ENCODE results near the gene CDHR3. TPM values are rescaled to one million over a fixed set of nuclear protein-coding genes. Genes with fewer than 3 reads are reported as not detected.

The CDHR3 gene
- total and polyA plus RNA-seq, 4 donors, result 1.0 to 10.5 (median 1.8) TPM

- whole genome bisulfite sequencing, result 94% methylated on average over 1 of the region's 1 CpG
Observed at GRCh38 chr7:105924945-105925344, 38.1 kb upstream of the CDHR3 start.

GRCh38 chr7:105926131-105926530, 36.9 kb upstream of the CDHR3 start:
- TF ChIP-seq GABPA (IDR thresholded peaks at IDR 0.05 in 1 of 2, conservative IDR thresholded peaks at IDR 0.05 in 1 of 2), result no peak
- TF ChIP-seq EGR1 (IDR thresholded peaks at IDR 0.05; ENCODE audit: low read depth in 2 of 2), result no peak
- no peak for TF ChIP-seq YY1 (IDR thresholded peaks at IDR 0.05)
- TF ChIP-seq JUND (IDR thresholded peaks at IDR 0.05), result no peak
- no peak for TF ChIP-seq SP1 (IDR thresholded peaks at IDR 0.05)
- no peak for TF ChIP-seq FOXA1 (IDR thresholded peaks at IDR 0.05)
- TF ChIP-seq RAD21 (IDR thresholded peaks at IDR 0.05), result no peak
- TF ChIP-seq REST (IDR thresholded peaks at IDR 0.05), result no peak
- no peak for TF ChIP-seq HNF4A (conservative IDR thresholded peaks at IDR 0.05)
- no peak for TF ChIP-seq ZBTB33 (IDR thresholded peaks at IDR 0.05)
- no peak for TF ChIP-seq CTCF (IDR thresholded peaks at IDR 0.05; ENCODE audit: low read depth, low read length, missing input control)
- no peak for TF ChIP-seq NR2F2 (IDR thresholded peaks at IDR 0.05)
- TF ChIP-seq RXRA (IDR thresholded peaks at IDR 0.05), result no peak
- no peak for TF ChIP-seq TAF1 (conservative IDR thresholded peaks at IDR 0.05)
- no peak for TF ChIP-seq FOXA2 (IDR thresholded peaks at IDR 0.05)
- H3K4me1 ChIP-seq (ENCODE audit: control insufficient read depth in 4 of 4, insufficient read depth in 4 of 4, low read length in 3 of 4), result no peaks in the 10 kb centered on the region
- no peak overlapping the region for H3K4me3 ChIP-seq (ENCODE audit: low read depth in 1 of 3, low read length in 3 of 3)
- H3K9me3 ChIP-seq (ENCODE audit: control insufficient read depth in 4 of 4, low read length in 3 of 4), result peaks cover 0 to 3% (median 0%) of the 10 kb centered on the region in 4 donors
- H3K27me3 ChIP-seq (ENCODE audit: control insufficient read depth in 4 of 4, insufficient read depth in 4 of 4, low read length in 3 of 4), result no peaks in the 10 kb centered on the region
- H3K9ac ChIP-seq (ENCODE audit: low read depth in 1 of 2, low read length in 2 of 2), result no peak overlapping the region
- 65% methylated on average over 3 of the region's 3 CpGs for whole genome bisulfite sequencing
- peaks cover 0 to 5% (median 2%) of the 10 kb centered on the region in 4 donors for H3K36me3 ChIP-seq (ENCODE audit: control insufficient read depth in 4 of 4, insufficient read depth in 3 of 4, low read depth in 1 of 4, low read length in 3 of 4)
- H3K27ac ChIP-seq (ENCODE audit: low read depth in 1 of 2, low read length in 2 of 2), result no peak overlapping the region
- DNase-seq (ENCODE audit: low spot score), result no peak

More at GRCh38 chr7:105924945-105925344, 38.1 kb upstream of the CDHR3 start:
- peaks cover 0 to 3% (median 0%) of the 10 kb centered on the region in 4 donors for H3K9me3 ChIP-seq (ENCODE audit: control insufficient read depth in 4 of 4, low read length in 3 of 4)
- no peak for DNase-seq (ENCODE audit: low spot score)
- peaks cover 0 to 5% (median 2%) of the 10 kb centered on the region in 4 donors for H3K36me3 ChIP-seq (ENCODE audit: control insufficient read depth in 4 of 4, insufficient read depth in 3 of 4, low read depth in 1 of 4, low read length in 3 of 4)
- no peaks in the 10 kb centered on the region for H3K27me3 ChIP-seq (ENCODE audit: control insufficient read depth in 4 of 4, insufficient read depth in 4 of 4, low read length in 3 of 4)
- H3K9ac ChIP-seq (ENCODE audit: low read depth in 1 of 2, low read length in 2 of 2), result no peak overlapping the region
- H3K4me1 ChIP-seq (ENCODE audit: control insufficient read depth in 4 of 4, insufficient read depth in 4 of 4, low read length in 3 of 4), result no peaks in the 10 kb centered on the region
- H3K27ac ChIP-seq (ENCODE audit: low read depth in 1 of 2, low read length in 2 of 2), result no peak overlapping the region
- no peak for TF ChIP-seq RAD21 (IDR thresholded peaks at IDR 0.05)
- no peak for TF ChIP-seq GABPA (IDR thresholded peaks at IDR 0.05 in 1 of 2, conservative IDR thresholded peaks at IDR 0.05 in 1 of 2)
- no peak for TF ChIP-seq MAX (IDR thresholded peaks at IDR 0.05)
- no peak overlapping the region for H3K4me3 ChIP-seq (ENCODE audit: low read depth in 1 of 3, low read length in 3 of 3)

Measured in liver (tissue), 9 donors.